Brain microvascular endothelial cell (primary cell): ENCODE data around the gene MPP7.

Experiments
- DNase-seq: peaks from one replicate; pipeline ENCODE4 v3.0.0-alpha.2; 2020
- H3K27ac ChIP-seq: fragments of 250-450 bp; sonication (Bioruptor Pico); 2 replicates; pipeline ENCODE4 v1.5.1; 2020; ENCODE audit warnings: mild to moderate bottlenecking, moderate library complexity
- H3K27me3 ChIP-seq: fragments of 250-450 bp; sonication (Bioruptor Pico); replicated peaks from 2 replicates; pipeline ENCODE4 v1.5.1; 2020; ENCODE audit warnings: mild to moderate bottlenecking
- H3K36me3 ChIP-seq: fragments of 250-450 bp; sonication (Bioruptor Pico); replicated peaks from 2 replicates; pipeline ENCODE4 v1.5.1; 2020; ENCODE audit warnings: mild to moderate bottlenecking
- H3K4me3 ChIP-seq: 2 replicates; pipeline ENCODE4 v1.5.1; 2011; ENCODE audit warnings: low read depth, mild to moderate bottlenecking, control low read depth, low read length, moderate library complexity
- CTCF ChIP-seq: IDR thresholded peaks from 2 replicates; pipeline ENCODE4 v1.5.1; 2011; ENCODE audit warnings: low read depth, mild to moderate bottlenecking, moderate library complexity, low read length, control low read depth, inconsistent platforms; ENCODE audit errors: missing control alignments
- in situ Hi-C: cut with HindIII; loops from 2 replicates; pipeline ENCODE4 v1.10.0; 2017; ENCODE audit warnings: low sequenced_read_pairs, low pct_ligation_motif_present

Gene MPP7

GRCh38 chr10:28278842-28279241 lies 24.0 kb downstream of the MPP7 start:
- in situ Hi-C loops = no loop called here
- TF ChIP-seq CTCF = no peak

GRCh38 chr10:28276384-28276783 lies 26.5 kb downstream of the MPP7 start:
- in situ Hi-C loops = no loop called here

More at GRCh38 chr10:28278842-28279241, 24.0 kb downstream of the MPP7 start:
- no peaks in the 10 kb centered on the region for H3K36me3 ChIP-seq
- DNase-seq = no peak
- no peaks in the 10 kb centered on the region for H3K27me3 ChIP-seq
- no peak overlapping the region for H3K4me3 ChIP-seq
- no peak overlapping the region for H3K27ac ChIP-seq

GRCh38 chr10:28274475-28274874 lies 28.4 kb downstream of the MPP7 start:
- Histone ChIP-seq H3K27me3 (no peaks in the 10 kb centered on the region), H3K4me3 (no peak overlapping the region), H3K27ac (no peak overlapping the region), H3K36me3 (no peaks in the 10 kb centered on the region)
- no peak for DNase-seq
- TF ChIP-seq CTCF = no peak
- in situ Hi-C loops = no loop called here

More at GRCh38 chr10:28276384-28276783, 26.5 kb downstream of the MPP7 start:
- Histone ChIP-seq H3K27ac (no peak overlapping the region), H3K27me3 (no peaks in the 10 kb centered on the region), H3K4me3 (no peak overlapping the region), H3K36me3 (no peaks in the 10 kb centered on the region)
- TF ChIP-seq CTCF = no peak
- no peak for DNase-seq

- Histone ChIP-seq H3K27ac (no peak overlapping the region), H3K36me3 (no peaks in the 10 kb centered on the region), H3K27me3 (no peaks in the 10 kb centered on the region), H3K4me3 (no peak overlapping the region)
- in situ Hi-C loops = no loop called here
- no peak for TF ChIP-seq CTCF
- DNase-seq = no peak
Measured at GRCh38 chr10:28273343-28273742, 29.5 kb downstream of the MPP7 start.

GRCh38 chr10:28269842-28270456 lies 32.9 kb downstream of the MPP7 start:
- no peaks in the 10 kb centered on the region for H3K27me3 ChIP-seq

More at GRCh38 chr10:28269842-28270456, 32.9 kb downstream of the MPP7 start:
- no peak for DNase-seq
- Histone ChIP-seq H3K27ac (no peak overlapping the region), H3K36me3 (no peaks in the 10 kb centered on the region), H3K4me3 (no peak overlapping the region)
- in situ Hi-C loops = no loop called here
- no peak for TF ChIP-seq CTCF
